H1 (cell line): ENCODE results near the gene GATAD2B. TPM values are rescaled to one million over a fixed set of nuclear protein-coding genes. Genes with fewer than 3 reads are reported as not detected.

ENCODE experiments used
- CTCF ChIA-PET: fragments of 300-600 bp; sonication (Branson Sonifier 250); formaldehyde crosslinking; loops from one replicate; lab custom pipeline; 2021; ENCODE audit not compliant: partially characterized antibody; lab: Charles Lee
- POLR2A ChIA-PET: fragments of 300-600 bp; sonication (Branson Sonifier 250); formaldehyde crosslinking; loops from one replicate; lab custom pipeline; 2021; ENCODE audit warnings: inconsistent platforms; ENCODE audit not compliant: partially characterized antibody; lab: Charles Lee
- DNase-seq, 2 experiments: peaks; one replicate each; pipeline versions ENCODE4 v3.0.0 to v3.0.0-alpha.2; 2010 to 2022; ENCODE audit warnings: low spot score in 2 of 2, low read depth in 1 of 2, mixed read lengths in 1 of 2
- FAIRE-seq: peaks from 2 replicates; lab custom pipeline; 2011; peaks lifted over from hg19 to GRCh38; lab: Jason Lieb, UNC
- H2AFZ ChIP-seq: 2 replicates; pipeline ENCODE4 v1.8.1; 2012; ENCODE audit warnings: low read length, inconsistent platforms
- H2AK5ac ChIP-seq: 2 replicates; pipeline ENCODE4 v1.6.1; 2013; ENCODE audit warnings: low read depth, low read length
- H2BK120ac ChIP-seq: replicated peaks from 2 replicates; pipeline ENCODE3; 2013; ENCODE audit warnings: low read depth, low read length, inconsistent platforms
- H2BK12ac ChIP-seq: 2 replicates; pipeline ENCODE4 v1.6.1; 2013; ENCODE audit warnings: low read depth, low read length
- H2BK15ac ChIP-seq: 2 replicates; pipeline ENCODE4 v1.6.1; 2013; ENCODE audit warnings: low read length
- H2BK20ac ChIP-seq: 2 replicates; pipeline ENCODE4 v1.6.1; 2013; ENCODE audit warnings: low read length
- H2BK5ac ChIP-seq: 2 replicates; pipeline ENCODE4 v1.6.1; 2013; ENCODE audit warnings: low read depth, low read length
- H3K14ac ChIP-seq: 2 replicates; pipeline ENCODE4 v1.6.1; 2013; ENCODE audit warnings: inconsistent platforms; ENCODE audit not compliant: insufficient read length
- H3K18ac ChIP-seq: 2 replicates; pipeline ENCODE4 v1.6.1; 2013; ENCODE audit warnings: low read length; ENCODE audit errors: extremely low read depth
- H3K23ac ChIP-seq: 2 replicates; pipeline ENCODE4 v1.6.1; 2013; ENCODE audit warnings: inconsistent platforms; ENCODE audit not compliant: insufficient read length
- H3K23me2 ChIP-seq: 2 replicates; pipeline ENCODE4 v1.6.1; 2013; ENCODE audit warnings: low read depth, low read length
- H3K27ac ChIP-seq: 2 replicates; pipeline ENCODE4 v1.6.1; 2011; ENCODE audit warnings: low read depth, low read length, inconsistent platforms
- H3K27me3 ChIP-seq, 4 experiments: replicated peaks in 1 of 4; 1 replicate in 1 of 4; 2 replicates in 3 of 4; pipeline versions ENCODE4 v1.6.1 to v1.8.1; 2011 to 2013; ENCODE audit warnings: low read length in 3 of 4, mild to moderate bottlenecking in 3 of 4, inconsistent platforms in 2 of 4, mixed read lengths in 2 of 4, moderate library complexity in 1 of 4; ENCODE audit not compliant: control insufficient read depth in 3 of 4, insufficient read depth in 3 of 4; ENCODE audit errors: extremely low read depth in 1 of 4
- H3K36me3 ChIP-seq, 4 experiments: 2 replicates each; pipeline versions ENCODE4 v1.6.1 to v1.8.1; 2011 to 2013; ENCODE audit warnings: mild to moderate bottlenecking in 4 of 4, low read length in 3 of 4, moderate library complexity in 2 of 4, control low read depth in 1 of 4, inconsistent platforms in 1 of 4; ENCODE audit not compliant: insufficient read depth in 4 of 4, control insufficient read depth in 2 of 4
- H3K4ac ChIP-seq: replicated peaks from 2 replicates; pipeline ENCODE3; 2013; ENCODE audit warnings: low read length, low read depth, mixed read lengths, inconsistent platforms; ENCODE audit not compliant: insufficient read length
- H3K4me1 ChIP-seq, 4 experiments: replicated peaks in 1 of 4; 1 replicate in 1 of 4; 2 replicates in 3 of 4; pipeline versions ENCODE4 v1.6.1 to v1.8.1; 2011 to 2013; ENCODE audit warnings: low read length in 3 of 4, inconsistent platforms in 2 of 4, mixed read lengths in 1 of 4; ENCODE audit not compliant: insufficient read depth in 4 of 4, control insufficient read depth in 3 of 4
- H3K4me2 ChIP-seq, 2 experiments: 2 replicates each; pipeline versions ENCODE4 v1.6.1 to v1.8.1; 2011 to 2013; ENCODE audit warnings: low read depth in 2 of 2, low read length in 2 of 2, control low read depth in 1 of 2, inconsistent platforms in 1 of 2, mild to moderate bottlenecking in 1 of 2; ENCODE audit not compliant: insufficient read depth in 1 of 2
- H3K4me3 ChIP-seq, 4 experiments: fragments of 200-600, 300-600 bp in 1 of 4; sonication (generic), shearing (Covaris generic), sonication (Bioruptor Twin) in 1 of 4; 2 replicates each; pipeline versions ENCODE4 v1.5.1 to v1.8.1; 2011 to 2016; ENCODE audit warnings: low read length in 4 of 4, low read depth in 3 of 4, control low read depth in 2 of 4, inconsistent platforms in 2 of 4, mild to moderate bottlenecking in 2 of 4, mixed read lengths in 1 of 4, moderate library complexity in 1 of 4; ENCODE audit not compliant: insufficient read depth in 2 of 4; ENCODE audit errors: extremely low read depth in 1 of 4
- H3K56ac ChIP-seq: replicated peaks from 2 replicates; pipeline ENCODE3; 2013; ENCODE audit warnings: low read depth, mild to moderate bottlenecking, mixed read lengths, low read length, inconsistent platforms; ENCODE audit not compliant: insufficient read length
- H3K79me1 ChIP-seq: 2 replicates; pipeline ENCODE4 v1.6.1; 2013; ENCODE audit warnings: low read depth, low read length, control low read depth
- H3K79me2 ChIP-seq, 2 experiments: 2 replicates each; pipeline versions ENCODE4 v1.6.1 to v1.8.1; 2012 to 2013; ENCODE audit warnings: low read length in 2 of 2, mild to moderate bottlenecking in 2 of 2, inconsistent platforms in 1 of 2; ENCODE audit not compliant: insufficient read depth in 2 of 2, control insufficient read depth in 1 of 2
- H3K9ac ChIP-seq, 4 experiments: replicated peaks in 1 of 4; 1 replicate in 1 of 4; 2 replicates in 3 of 4; pipeline versions ENCODE4 v1.6.1 to v1.8.1; 2011 to 2013; ENCODE audit warnings: low read depth in 3 of 4, low read length in 3 of 4, control low read depth in 2 of 4, mild to moderate bottlenecking in 2 of 4, moderate library complexity in 2 of 4, inconsistent platforms in 1 of 4; ENCODE audit errors: extremely low read depth in 1 of 4
- H3K9me3 ChIP-seq, 2 experiments: 2 replicates each; pipeline versions ENCODE4 v1.6.1 to v1.8.1; 2012 to 2013; ENCODE audit warnings: mild to moderate bottlenecking in 2 of 2, moderate library complexity in 2 of 2, control low read depth in 1 of 2, inconsistent platforms in 1 of 2, low read depth in 1 of 2, low read length in 1 of 2, mixed read lengths in 1 of 2; ENCODE audit not compliant: insufficient read depth in 2 of 2
- H4K20me1 ChIP-seq, 2 experiments: replicated peaks in 1 of 2; 2 replicates each; pipeline versions ENCODE3 to v1.8.1; 2011 to 2013; ENCODE audit warnings: inconsistent platforms in 2 of 2, low read length in 2 of 2, mild to moderate bottlenecking in 1 of 2; ENCODE audit not compliant: insufficient read depth in 2 of 2, control insufficient read depth in 1 of 2
- H4K5ac ChIP-seq: 2 replicates; pipeline ENCODE4 v1.6.1; 2013; ENCODE audit warnings: low read length, low read depth, mixed read lengths, inconsistent platforms; ENCODE audit not compliant: insufficient read length
- H4K8ac ChIP-seq: 2 replicates; pipeline ENCODE4 v1.8.0; 2013; ENCODE audit warnings: mild to moderate bottlenecking, moderate library complexity, low read length, inconsistent platforms; ENCODE audit not compliant: insufficient read depth; ENCODE audit errors: extremely low read depth
- H4K91ac ChIP-seq: replicated peaks from 2 replicates; pipeline ENCODE3; 2013; ENCODE audit warnings: low read length, mixed read lengths, inconsistent platforms; ENCODE audit not compliant: insufficient read length
- CTBP2 ChIP-seq: IDR thresholded peaks from 2 replicates; pipeline ENCODE4 v1.7.0; 2011; ENCODE audit warnings: borderline replicate concordance, mild to moderate bottlenecking, moderate library complexity, mixed read lengths, low read length; ENCODE audit not compliant: insufficient read depth, insufficient read length
- EGR1 ChIP-seq: IDR thresholded peaks from 2 replicates; pipeline ENCODE4 v1.6.1; 2011; ENCODE audit warnings: low read depth, low read length, borderline replicate concordance
- FOSL1 ChIP-seq: IDR thresholded peaks from 2 replicates; pipeline ENCODE4 v1.6.1; 2011; ENCODE audit warnings: mild to moderate bottlenecking, low read depth, low read length, moderate library complexity; ENCODE audit not compliant: insufficient read depth
- KDM1A ChIP-seq: fragments of 200-600, 300-600 bp; sonication (generic); IDR thresholded peaks from 2 replicates; pipeline ENCODE4 v1.7.1; 2016; ENCODE audit warnings: mild to moderate bottlenecking, low read length, borderline replicate concordance
- NRF1 ChIP-seq: IDR thresholded peaks from 2 replicates; pipeline ENCODE4 v1.6.1; 2011; ENCODE audit warnings: mild to moderate bottlenecking, low read depth, low read length, improper control_type of control experiment
- PHF8 ChIP-seq: fragments of 200-600 bp; sonication (generic); conservative IDR thresholded peaks from 2 replicates; pipeline ENCODE4 v1.7.1; 2012; ENCODE audit warnings: low read depth, mild to moderate bottlenecking, inconsistent platforms, low read length, moderate library complexity
- SIN3A ChIP-seq, 2 experiments: IDR thresholded peaks in 1 of 2; conservative IDR thresholded peaks in 1 of 2; 2 replicates each; pipeline ENCODE4 v1.6.1; 2011 to 2012; ENCODE audit warnings: low read length in 2 of 2, improper control_type of control experiment in 1 of 2, low read depth in 1 of 2, mild to moderate bottlenecking in 1 of 2
- SIRT6 ChIP-seq: IDR thresholded peaks from one replicate; pipeline ENCODE4 v1.7.1; 2012; ENCODE audit warnings: low read length, inconsistent platforms
- SP1 ChIP-seq: IDR thresholded peaks from 2 replicates; pipeline ENCODE4 v1.6.1; 2011; ENCODE audit warnings: low read depth, low read length
- TCF12 ChIP-seq: IDR thresholded peaks from 2 replicates; pipeline ENCODE4 v1.6.1; 2011; ENCODE audit warnings: low read depth, mild to moderate bottlenecking, low read length
- WGBS, 2 experiments: shearing (Covaris generic) in 1 of 2; methylation state at CpG; one replicate each; pipeline versions ENCODE4 v1.1.6 to v1.1.7; 2013 to 2015; ENCODE audit warnings: low lambda C conversion rate in 2 of 2, mixed read lengths in 2 of 2, inconsistent platforms in 1 of 2, low coverage in 1 of 2, missing lambda C conversion rate in 1 of 2; ENCODE audit not compliant: insufficient replicate concordance in 2 of 2, insufficient coverage in 1 of 2, insufficient read length in 1 of 2; ENCODE audit errors: extremely low coverage in 1 of 2, missing lambda C conversion rate in 1 of 2; 5-methylcytosine and 5-hydroxymethylcytosine counted together
- polyA plus RNA-seq, 7 experiments: library from polyadenylated mRNA; depleted of rRNA in 3 of 7; stranded (reverse) in 5 of 7; unstranded in 2 of 7; fragments of >200 nt in 5 of 7; fragments of 200-250 nt in 2 of 7; gene quantifications; 1 replicate in 5 of 7; 2 replicates in 1 of 7; 4 replicates in 1 of 7; pipeline versions ENCODE4 v1.2.1 to v1.2.3, GENCODE V29; 2011 to 2013; ENCODE audit warnings: missing spikeins in 2 of 7, mixed read lengths in 2 of 7
- total RNA-seq: library from RNA; stranded (reverse); fragmentation: NEBNext Ultra II Directional; extraction: Animal tissue kit (Norgen Biotek cat#: 25700); gene quantifications from 2 replicates; pipeline ENCODE4 v1.2.1, GENCODE V29; 2021
- TF ChIP-seq, protein P1 (sequence below): IDR thresholded peaks from 2 replicates; pipeline ENCODE4 v1.6.1; 2012; ENCODE audit warnings: inconsistent platforms
- TF ChIP-seq, protein P2 (sequence below): IDR thresholded peaks from 2 replicates; pipeline ENCODE4 v1.6.1; 2011; ENCODE audit warnings: low read length, improper control_type of control experiment

Gene GATAD2B
- total and polyA plus RNA-seq, 2 of the 8 experiments (the other 6 are each of a cell fraction or from before 2014, with no cell fraction given): 8.4 to 39.1 TPM

DNA sequence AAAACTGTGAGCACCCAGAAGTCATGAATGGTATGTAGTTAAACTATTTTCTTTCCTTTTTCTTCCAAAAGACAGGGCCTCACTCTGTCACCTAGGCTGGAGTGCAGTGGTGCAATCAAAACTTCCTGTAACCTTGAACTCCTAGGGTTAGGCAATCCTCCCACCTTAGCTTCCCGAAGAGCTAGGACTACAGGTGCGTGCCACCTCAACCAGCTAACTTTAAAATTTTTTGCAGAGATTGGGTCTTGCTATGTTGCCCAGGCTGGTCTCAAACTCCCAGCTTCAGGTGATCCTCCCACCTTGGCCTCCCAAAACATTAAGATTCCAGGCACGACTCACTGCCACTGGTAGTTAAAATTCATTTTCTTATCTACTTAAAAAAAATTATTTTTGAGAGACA, 62.5 kb downstream of the GATAD2B start:
- FAIRE-seq (no peak), DNase-seq (no peak)
- Histone ChIP-seq H3K23ac (no peak overlapping the region), H3K79me2 (peaks cover 0 to 61% of the 10 kb centered on the region in 2 experiments; a peak in 3 of 4 replicates), H3K23me2 (no peaks in the 10 kb centered on the region), H3K18ac (no peak overlapping the region), H2BK15ac (no peak overlapping the region), H3K79me1 (0 out of 2 replicates have a peak, but pooled peaks cover 3% of the 10 kb centered on the region), H3K27me3 (no peaks in the 10 kb centered on the region), H3K14ac (no peak overlapping the region), H3K27ac (no peak overlapping the region), H4K5ac (no peak overlapping the region), H4K91ac (no peak overlapping the region), H3K9ac (no peak overlapping the region), H2AFZ (no peak overlapping the region), H2BK20ac (no peak overlapping the region), H3K4me1 (peaks cover 0 to 4% (median 1%) of the 10 kb centered on the region in 4 experiments; a peak in 4 of 7 replicates), H4K20me1 (peaks cover 2 to 9% of the 10 kb centered on the region in 2 experiments), H3K4me2 (no peak overlapping the region), H3K4ac (no peak overlapping the region), H4K8ac (no peak overlapping the region), H2AK5ac (no peak overlapping the region), H3K4me3 (no peak overlapping the region), H3K36me3 (no peaks in the 10 kb centered on the region; a peak in 1 of 8 replicates), H3K9me3 (no peaks in the 10 kb centered on the region), H3K56ac (no peak overlapping the region), H2BK120ac (no peak overlapping the region), H2BK5ac (no peak overlapping the region), H2BK12ac (no peak overlapping the region)
- ChIA-PET POLR2A (interaction anchor here (1.4 kb wide), 1 partner anchor 130 kb away, joined by 4 read pairs; the partner anchor contains the start of gene RPS27), CTCF (interaction anchor here (0.6 kb wide), 1 partner anchor 515 kb away, joined by 3 read pairs; no protein-coding TSS in a partner anchor)
- WGBS, 2 experiments: 98% methylated on average over 3 of the region's 3 CpGs; no CpG with 5 or more reads in 1 of the 2 experiments
- TF ChIP-seq PHF8 (no peak), SIRT6 (no peak), EGR1 (no peak), NRF1 (no peak), CTBP2 (no peak), KDM1A (no peak), SIN3A (conservative IDR thresholded peaks at IDR 0.05 in 1 of 2, IDR thresholded peaks at IDR 0.05 in 1 of 2; ENCODE audit: low read depth in 1 of 2, low read length in 2 of 2) (no peak), FOSL1 (no peak), SP1 (no peak), TCF12 (no peak)
- TF ChIP-seq, protein P1, sequence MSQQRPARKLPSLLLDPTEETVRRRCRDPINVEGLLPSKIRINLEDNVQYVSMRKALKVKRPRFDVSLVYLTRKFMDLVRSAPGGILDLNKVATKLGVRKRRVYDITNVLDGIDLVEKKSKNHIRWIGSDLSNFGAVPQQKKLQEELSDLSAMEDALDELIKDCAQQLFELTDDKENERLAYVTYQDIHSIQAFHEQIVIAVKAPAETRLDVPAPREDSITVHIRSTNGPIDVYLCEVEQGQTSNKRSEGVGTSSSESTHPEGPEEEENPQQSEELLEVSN: no peak
- TF ChIP-seq, protein P2, sequence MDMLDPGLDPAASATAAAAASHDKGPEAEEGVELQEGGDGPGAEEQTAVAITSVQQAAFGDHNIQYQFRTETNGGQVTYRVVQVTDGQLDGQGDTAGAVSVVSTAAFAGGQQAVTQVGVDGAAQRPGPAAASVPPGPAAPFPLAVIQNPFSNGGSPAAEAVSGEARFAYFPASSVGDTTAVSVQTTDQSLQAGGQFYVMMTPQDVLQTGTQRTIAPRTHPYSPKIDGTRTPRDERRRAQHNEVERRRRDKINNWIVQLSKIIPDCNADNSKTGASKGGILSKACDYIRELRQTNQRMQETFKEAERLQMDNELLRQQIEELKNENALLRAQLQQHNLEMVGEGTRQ: no peak
